ENCODE data around the gene SALL2. TPM values are rescaled to one million over a fixed set of nuclear protein-coding genes. Genes with fewer than 3 reads are reported as not detected.

The SALL2 gene
- total and polyA plus RNA-seq, 2 experiments from 2014 or later: 9.5 to 11.8 TPM

- Histone ChIP-seq H3K4me2 (no peak overlapping the region), H3K36me3 (replicated peaks; ENCODE audit: insufficient read depth, low read depth) (no peaks in the 10 kb centered on the region), H3K4me3 (no peak overlapping the region), H2AFZ (peak overlapping the region; percentile 98), H3K4me1 (ENCODE audit: insufficient read depth) (peaks cover 7% of the 10 kb centered on the region), H3K79me2 (peaks cover 5% of the 10 kb centered on the region), H4K20me1 (ENCODE audit: insufficient read depth, poor library complexity, severe bottlenecking) (no peaks in the 10 kb centered on the region), H3K27ac (no peak overlapping the region), H3K9me2 (replicated peaks; ENCODE audit: insufficient read depth) (no peaks in the 10 kb centered on the region), H3K27me3 (no peaks in the 10 kb centered on the region), H3K9me3 (ENCODE audit: low read depth) (no peaks in the 10 kb centered on the region)
- 56% methylated on average over 1 of the region's 1 CpG for WGBS (ENCODE audit: low lambda C conversion rate, missing lambda C conversion rate)
- DNase-seq (ENCODE audit: low spot score): no peak
- TF ChIP-seq EZH2 (IDR thresholded peaks at IDR 0.05; ENCODE audit: borderline replicate concordance) (no peak), CTCF (IDR thresholded peaks at IDR 0.05; ENCODE audit: poor library complexity) (no peak)
Observed at GRCh38 chr14:21527318-21527679, 1.2 kb upstream of the SALL2 start.

- peak; percentile 18 for DNase-seq (ENCODE audit: low spot score)
- Histone ChIP-seq H3K79me2 (peaks cover 5% of the 10 kb centered on the region), H4K20me1 (ENCODE audit: insufficient read depth, poor library complexity, severe bottlenecking) (no peaks in the 10 kb centered on the region), H2AFZ (peak overlapping the region; percentile 98), H3K9me3 (ENCODE audit: low read depth) (no peaks in the 10 kb centered on the region), H3K27ac (peak overlapping the region; percentile 52), H3K9me2 (replicated peaks; ENCODE audit: insufficient read depth) (no peaks in the 10 kb centered on the region), H3K4me3 (peak overlapping the region; percentile 95), H3K27me3 (no peaks in the 10 kb centered on the region), H3K4me1 (ENCODE audit: insufficient read depth) (peaks cover 7% of the 10 kb centered on the region), H3K36me3 (replicated peaks; ENCODE audit: insufficient read depth, low read depth) (no peaks in the 10 kb centered on the region), H3K4me2 (peak overlapping the region; percentile 89)
- TF ChIP-seq CTCF (IDR thresholded peaks at IDR 0.05; ENCODE audit: poor library complexity): no peak
- no peak for TF ChIP-seq EZH2 (IDR thresholded peaks at IDR 0.05; ENCODE audit: borderline replicate concordance)
- TF ChIP-seq EZH2phosphoT487 (IDR thresholded peaks at IDR 0.05; ENCODE audit: low read depth, severe bottlenecking, unreplicated experiment): no peak
- WGBS (ENCODE audit: low lambda C conversion rate, missing lambda C conversion rate): 12% methylated on average over 13 of the region's 13 CpGs
Observed at GRCh38 chr14:21526672-21527317, 649 bp upstream of the SALL2 start.

GRCh38 chr14:21525571-21525961 is 580 bp downstream of the SALL2 start:
- DNase-seq (ENCODE audit: low spot score): peak; percentile 52
- no peaks in the 10 kb centered on the region for H3K36me3 ChIP-seq (replicated peaks; ENCODE audit: insufficient read depth, low read depth)
- peak overlapping the region; percentile 89 for H3K4me2 ChIP-seq
- H3K4me1 ChIP-seq (ENCODE audit: insufficient read depth): peaks cover 7% of the 10 kb centered on the region
- H3K79me2 ChIP-seq: peaks cover 5% of the 10 kb centered on the region
- H2AFZ ChIP-seq: peak overlapping the region; percentile 98
- H3K9me2 ChIP-seq (replicated peaks; ENCODE audit: insufficient read depth): no peaks in the 10 kb centered on the region
- no peaks in the 10 kb centered on the region for H3K9me3 ChIP-seq (ENCODE audit: low read depth)
- 33% methylated on average over 7 of the region's 12 CpGs for WGBS (ENCODE audit: low lambda C conversion rate, missing lambda C conversion rate)
- no peak for TF ChIP-seq EZH2phosphoT487 (IDR thresholded peaks at IDR 0.05; ENCODE audit: low read depth, severe bottlenecking, unreplicated experiment)
- no peak for TF ChIP-seq CTCF (IDR thresholded peaks at IDR 0.05; ENCODE audit: poor library complexity)
- TF ChIP-seq EZH2 (IDR thresholded peaks at IDR 0.05; ENCODE audit: borderline replicate concordance): no peak
- H3K27ac ChIP-seq: peak overlapping the region; percentile 59
- H3K4me3 ChIP-seq: peak overlapping the region; percentile 95
- H3K27me3 ChIP-seq: no peaks in the 10 kb centered on the region
- H4K20me1 ChIP-seq (ENCODE audit: insufficient read depth, poor library complexity, severe bottlenecking): no peaks in the 10 kb centered on the region

Measured in hepatocyte (in vitro differentiated cells).